WTC11 (cell line): ENCODE data around the gene METTL1.

Source experiments
- NFYB ChIP-seq: sonication (generic); formaldehyde crosslinking; conservative IDR thresholded peaks from 2 replicates; pipeline ENCODE4 v1.8.0; 2022; ENCODE audit warnings: low read depth, missing genetic modification reagents
- TF ChIP-seq, protein P1 (sequence below): sonication (generic); formaldehyde crosslinking; IDR thresholded peaks from 2 replicates; pipeline ENCODE4 v1.8.1; 2023; ENCODE audit warnings: mild to moderate bottlenecking, missing genetic modification reagents, moderate library complexity
- TF ChIP-seq, protein P2 (sequence below): fragments of 250-450 bp; sonication (Bioruptor Pico); IDR thresholded peaks from 2 replicates; pipeline ENCODE4 v1.9.0; 2021; ENCODE audit warnings: moderate library complexity, mild to moderate bottlenecking, inconsistent platforms, borderline replicate concordance
- TF ChIP-seq, protein P3 (sequence below): sonication (generic); formaldehyde crosslinking; conservative IDR thresholded peaks from 2 replicates; pipeline ENCODE4 v1.8.1; 2023; ENCODE audit warnings: mild to moderate bottlenecking, low read depth, missing genetic modification reagents, moderate library complexity
- TF ChIP-seq, protein P4 (sequence below): fragments of 200-600 bp; IDR thresholded peaks from 2 replicates; pipeline ENCODE4 v1.8.0; 2022; ENCODE audit warnings: antibody characterized with exemption
- TF ChIP-seq, protein P5 (sequence below): sonication (generic); formaldehyde crosslinking; IDR thresholded peaks from 2 replicates; pipeline ENCODE4 v1.8.1; 2022; ENCODE audit warnings: missing genetic modification reagents, borderline replicate concordance
- TF ChIP-seq, protein P6 (sequence below): sonication (generic); formaldehyde crosslinking; IDR thresholded peaks from 2 replicates; pipeline ENCODE4 v1.8.1; 2023; ENCODE audit warnings: mild to moderate bottlenecking, missing genetic modification reagents
- TF ChIP-seq, protein P7 (sequence below): sonication (generic); formaldehyde crosslinking; IDR thresholded peaks from 2 replicates; pipeline ENCODE4 v1.8.1; 2023; ENCODE audit warnings: mild to moderate bottlenecking, moderate library complexity, missing genetic modification reagents

DNA sequence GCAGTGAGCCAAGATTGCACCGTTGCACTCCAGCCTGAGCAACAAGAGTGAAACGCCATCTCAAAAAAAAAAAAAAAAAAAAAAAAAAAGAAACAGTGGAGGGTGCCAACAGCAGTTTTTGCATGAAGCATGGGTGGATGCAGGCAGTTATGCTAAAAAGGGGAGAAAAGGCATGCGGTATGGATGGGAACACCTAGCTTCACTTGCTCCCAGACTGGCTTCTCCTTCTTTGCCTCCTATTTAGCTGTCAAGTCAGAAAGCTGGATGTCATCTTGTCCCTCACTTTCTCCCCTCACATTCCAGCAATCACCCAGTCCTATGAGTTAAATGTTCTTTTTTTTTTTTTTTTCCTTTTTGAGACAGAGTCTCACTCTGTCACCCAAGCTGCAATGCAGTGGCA, 3.1 kb upstream of the METTL1 start:
- TF ChIP-seq, protein P1, sequence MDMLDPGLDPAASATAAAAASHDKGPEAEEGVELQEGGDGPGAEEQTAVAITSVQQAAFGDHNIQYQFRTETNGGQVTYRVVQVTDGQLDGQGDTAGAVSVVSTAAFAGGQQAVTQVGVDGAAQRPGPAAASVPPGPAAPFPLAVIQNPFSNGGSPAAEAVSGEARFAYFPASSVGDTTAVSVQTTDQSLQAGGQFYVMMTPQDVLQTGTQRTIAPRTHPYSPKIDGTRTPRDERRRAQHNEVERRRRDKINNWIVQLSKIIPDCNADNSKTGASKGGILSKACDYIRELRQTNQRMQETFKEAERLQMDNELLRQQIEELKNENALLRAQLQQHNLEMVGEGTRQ = no peak
- TF ChIP-seq, protein P2, sequence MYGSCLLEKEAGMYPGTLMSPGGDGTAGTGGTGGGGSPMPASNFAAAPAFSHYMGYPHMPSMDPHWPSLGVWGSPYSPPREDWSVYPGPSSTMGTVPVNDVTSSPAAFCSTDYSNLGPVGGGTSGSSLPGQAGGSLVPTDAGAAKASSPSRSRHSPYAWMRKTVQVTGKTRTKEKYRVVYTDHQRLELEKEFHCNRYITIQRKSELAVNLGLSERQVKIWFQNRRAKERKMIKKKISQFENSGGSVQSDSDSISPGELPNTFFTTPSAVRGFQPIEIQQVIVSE (CRISPR knock-in tag) = no peak
- TF ChIP-seq, protein P3, sequence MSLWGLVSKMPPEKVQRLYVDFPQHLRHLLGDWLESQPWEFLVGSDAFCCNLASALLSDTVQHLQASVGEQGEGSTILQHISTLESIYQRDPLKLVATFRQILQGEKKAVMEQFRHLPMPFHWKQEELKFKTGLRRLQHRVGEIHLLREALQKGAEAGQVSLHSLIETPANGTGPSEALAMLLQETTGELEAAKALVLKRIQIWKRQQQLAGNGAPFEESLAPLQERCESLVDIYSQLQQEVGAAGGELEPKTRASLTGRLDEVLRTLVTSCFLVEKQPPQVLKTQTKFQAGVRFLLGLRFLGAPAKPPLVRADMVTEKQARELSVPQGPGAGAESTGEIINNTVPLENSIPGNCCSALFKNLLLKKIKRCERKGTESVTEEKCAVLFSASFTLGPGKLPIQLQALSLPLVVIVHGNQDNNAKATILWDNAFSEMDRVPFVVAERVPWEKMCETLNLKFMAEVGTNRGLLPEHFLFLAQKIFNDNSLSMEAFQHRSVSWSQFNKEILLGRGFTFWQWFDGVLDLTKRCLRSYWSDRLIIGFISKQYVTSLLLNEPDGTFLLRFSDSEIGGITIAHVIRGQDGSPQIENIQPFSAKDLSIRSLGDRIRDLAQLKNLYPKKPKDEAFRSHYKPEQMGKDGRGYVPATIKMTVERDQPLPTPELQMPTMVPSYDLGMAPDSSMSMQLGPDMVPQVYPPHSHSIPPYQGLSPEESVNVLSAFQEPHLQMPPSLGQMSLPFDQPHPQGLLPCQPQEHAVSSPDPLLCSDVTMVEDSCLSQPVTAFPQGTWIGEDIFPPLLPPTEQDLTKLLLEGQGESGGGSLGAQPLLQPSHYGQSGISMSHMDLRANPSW (CRISPR knock-in tag) = no peak
- TF ChIP-seq, protein P4, sequence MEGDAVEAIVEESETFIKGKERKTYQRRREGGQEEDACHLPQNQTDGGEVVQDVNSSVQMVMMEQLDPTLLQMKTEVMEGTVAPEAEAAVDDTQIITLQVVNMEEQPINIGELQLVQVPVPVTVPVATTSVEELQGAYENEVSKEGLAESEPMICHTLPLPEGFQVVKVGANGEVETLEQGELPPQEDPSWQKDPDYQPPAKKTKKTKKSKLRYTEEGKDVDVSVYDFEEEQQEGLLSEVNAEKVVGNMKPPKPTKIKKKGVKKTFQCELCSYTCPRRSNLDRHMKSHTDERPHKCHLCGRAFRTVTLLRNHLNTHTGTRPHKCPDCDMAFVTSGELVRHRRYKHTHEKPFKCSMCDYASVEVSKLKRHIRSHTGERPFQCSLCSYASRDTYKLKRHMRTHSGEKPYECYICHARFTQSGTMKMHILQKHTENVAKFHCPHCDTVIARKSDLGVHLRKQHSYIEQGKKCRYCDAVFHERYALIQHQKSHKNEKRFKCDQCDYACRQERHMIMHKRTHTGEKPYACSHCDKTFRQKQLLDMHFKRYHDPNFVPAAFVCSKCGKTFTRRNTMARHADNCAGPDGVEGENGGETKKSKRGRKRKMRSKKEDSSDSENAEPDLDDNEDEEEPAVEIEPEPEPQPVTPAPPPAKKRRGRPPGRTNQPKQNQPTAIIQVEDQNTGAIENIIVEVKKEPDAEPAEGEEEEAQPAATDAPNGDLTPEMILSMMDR = no peak
- TF ChIP-seq, protein P5, sequence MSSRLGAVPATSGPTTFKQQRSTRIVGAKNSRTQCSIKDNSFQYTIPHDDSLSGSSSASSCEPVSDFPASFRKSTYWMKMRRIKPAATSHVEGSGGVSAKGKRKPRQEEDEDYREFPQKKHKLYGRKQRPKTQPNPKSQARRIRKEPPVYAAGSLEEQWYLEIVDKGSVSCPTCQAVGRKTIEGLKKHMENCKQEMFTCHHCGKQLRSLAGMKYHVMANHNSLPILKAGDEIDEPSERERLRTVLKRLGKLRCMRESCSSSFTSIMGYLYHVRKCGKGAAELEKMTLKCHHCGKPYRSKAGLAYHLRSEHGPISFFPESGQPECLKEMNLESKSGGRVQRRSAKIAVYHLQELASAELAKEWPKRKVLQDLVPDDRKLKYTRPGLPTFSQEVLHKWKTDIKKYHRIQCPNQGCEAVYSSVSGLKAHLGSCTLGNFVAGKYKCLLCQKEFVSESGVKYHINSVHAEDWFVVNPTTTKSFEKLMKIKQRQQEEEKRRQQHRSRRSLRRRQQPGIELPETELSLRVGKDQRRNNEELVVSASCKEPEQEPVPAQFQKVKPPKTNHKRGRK (CRISPR knock-in tag) = no peak
- TF ChIP-seq, protein P6, sequence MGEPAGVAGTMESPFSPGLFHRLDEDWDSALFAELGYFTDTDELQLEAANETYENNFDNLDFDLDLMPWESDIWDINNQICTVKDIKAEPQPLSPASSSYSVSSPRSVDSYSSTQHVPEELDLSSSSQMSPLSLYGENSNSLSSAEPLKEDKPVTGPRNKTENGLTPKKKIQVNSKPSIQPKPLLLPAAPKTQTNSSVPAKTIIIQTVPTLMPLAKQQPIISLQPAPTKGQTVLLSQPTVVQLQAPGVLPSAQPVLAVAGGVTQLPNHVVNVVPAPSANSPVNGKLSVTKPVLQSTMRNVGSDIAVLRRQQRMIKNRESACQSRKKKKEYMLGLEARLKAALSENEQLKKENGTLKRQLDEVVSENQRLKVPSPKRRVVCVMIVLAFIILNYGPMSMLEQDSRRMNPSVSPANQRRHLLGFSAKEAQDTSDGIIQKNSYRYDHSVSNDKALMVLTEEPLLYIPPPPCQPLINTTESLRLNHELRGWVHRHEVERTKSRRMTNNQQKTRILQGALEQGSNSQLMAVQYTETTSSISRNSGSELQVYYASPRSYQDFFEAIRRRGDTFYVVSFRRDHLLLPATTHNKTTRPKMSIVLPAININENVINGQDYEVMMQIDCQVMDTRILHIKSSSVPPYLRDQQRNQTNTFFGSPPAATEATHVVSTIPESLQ (CRISPR knock-in tag) = no peak
- no peak for TF ChIP-seq NFYB (CRISPR knock-in tag)
- TF ChIP-seq, protein P7, sequence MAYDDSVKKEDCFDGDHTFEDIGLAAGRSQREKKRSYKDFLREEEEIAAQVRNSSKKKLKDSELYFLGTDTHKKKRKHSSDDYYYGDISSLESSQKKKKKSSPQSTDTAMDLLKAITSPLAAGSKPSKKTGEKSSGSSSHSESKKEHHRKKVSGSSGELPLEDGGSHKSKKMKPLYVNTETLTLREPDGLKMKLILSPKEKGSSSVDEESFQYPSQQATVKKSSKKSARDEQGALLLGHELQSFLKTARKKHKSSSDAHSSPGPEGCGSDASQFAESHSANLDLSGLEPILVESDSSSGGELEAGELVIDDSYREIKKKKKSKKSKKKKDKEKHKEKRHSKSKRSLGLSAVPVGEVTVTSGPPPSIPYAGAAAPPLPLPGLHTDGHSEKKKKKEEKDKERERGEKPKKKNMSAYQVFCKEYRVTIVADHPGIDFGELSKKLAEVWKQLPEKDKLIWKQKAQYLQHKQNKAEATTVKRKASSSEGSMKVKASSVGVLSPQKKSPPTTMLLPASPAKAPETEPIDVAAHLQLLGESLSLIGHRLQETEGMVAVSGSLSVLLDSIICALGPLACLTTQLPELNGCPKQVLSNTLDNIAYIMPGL (CRISPR knock-in tag) = no peak
